Islet precursor cell (in vitro differentiated cells): ENCODE data around the gene CDHR5.
A peak's percentile ranks its signal among the peaks of the same experiment; 100 is the strongest.

Experiments used
- DNase-seq: peaks from one replicate; pipeline ENCODE4 v3.0.0-alpha.2; 2018

The CDHR5 gene

GRCh38 chr11:608791-609251 is 15.9 kb downstream of the CDHR5 start:
- no peak for DNase-seq

GRCh38 chr11:607971-608659 is 16.6 kb downstream of the CDHR5 start:
- DNase-seq = no peak

- no peak for DNase-seq
These were observed 17.6 kb downstream of the CDHR5 start for GRCh38 chr11:607020-607780.

GRCh38 chr11:606245-606644 is 18.5 kb downstream of the CDHR5 start:
- no peak for DNase-seq

GRCh38 chr11:605286-606129 is 19.2 kb downstream of the CDHR5 start:
- no peak for DNase-seq

- no peak for DNase-seq
These were observed 21.6 kb downstream of the CDHR5 start for GRCh38 chr11:603154-603553.

GRCh38 chr11:601573-602245 is 23.0 kb downstream of the CDHR5 start:
- no peak for DNase-seq

- DNase-seq = no peak
These were observed 26.6 kb downstream of the CDHR5 start for GRCh38 chr11:598005-598680.

- no peak for DNase-seq
These were observed 27.5 kb downstream of the CDHR5 start for GRCh38 chr11:597166-597725.

- no peak for DNase-seq
These were observed 28.4 kb downstream of the CDHR5 start for GRCh38 chr11:596374-596773.

GRCh38 chr11:595400-595799 is 29.4 kb downstream of the CDHR5 start:
- DNase-seq = no peak

- no peak for DNase-seq
These were observed 31.4 kb downstream of the CDHR5 start for GRCh38 chr11:593347-593746.

- no peak for DNase-seq
These were observed 31.8 kb downstream of the CDHR5 start for GRCh38 chr11:592918-593317.

- no peak for DNase-seq
These were observed 32.3 kb downstream of the CDHR5 start for GRCh38 chr11:592501-592900.

- DNase-seq = no peak
These were observed 33.8 kb downstream of the CDHR5 start for GRCh38 chr11:590997-591396.

- DNase-seq = no peak
These were observed 35.0 kb downstream of the CDHR5 start for GRCh38 chr11:589798-590197.

GRCh38 chr11:587978-588380 is 36.8 kb downstream of the CDHR5 start:
- peak; percentile 86 for DNase-seq

GRCh38 chr11:587546-587945 is 37.2 kb downstream of the CDHR5 start:
- DNase-seq = no peak

GRCh38 chr11:586376-587316 is 38.1 kb downstream of the CDHR5 start:
- no peak for DNase-seq

- no peak for DNase-seq
These were observed 40.5 kb downstream of the CDHR5 start for GRCh38 chr11:584287-584686.

GRCh38 chr11:581752-582151 is 43.0 kb downstream of the CDHR5 start:
- no peak for DNase-seq
